GM23248 (cell line): ENCODE data around the gene TVP23C. TPM values are rescaled to one million over a fixed set of nuclear protein-coding genes. Genes with fewer than 3 reads are reported as not detected.
"Not testable (repeated sequence)": the region's sequence is repeated elsewhere in the genome, so short reads cannot be mapped to it uniquely, and the experiment has no call there.

Experiments used
- DNase-seq: peaks from one replicate; pipeline ENCODE4 v3.0.0-alpha.2; 2015
- H2AFZ ChIP-seq: fragments of 200-600 bp; sonication (generic); 2 replicates; pipeline ENCODE4 v1.6.1; 2016; ENCODE audit warnings: antibody characterized with exemption
- H3F3A ChIP-seq: fragments of 200-600 bp; sonication (generic); 2 replicates; pipeline ENCODE4 v1.6.1; 2016; ENCODE audit warnings: mild to moderate bottlenecking, antibody characterized with exemption, mixed run types; ENCODE audit not compliant: insufficient read depth
- H3K27ac ChIP-seq: fragments of 200-600 bp; sonication (generic); 2 replicates; pipeline ENCODE4 v1.5.1; 2016; ENCODE audit warnings: mild to moderate bottlenecking
- H3K27me3 ChIP-seq: fragments of 200-600 bp; sonication (generic); replicated peaks from 2 replicates; pipeline ENCODE4 v1.6.1; 2016; ENCODE audit warnings: mild to moderate bottlenecking; ENCODE audit not compliant: insufficient read depth
- H3K36me3 ChIP-seq: fragments of 200-600 bp; sonication (generic); 2 replicates; pipeline ENCODE4 v1.6.1; 2016; ENCODE audit warnings: low read depth, mild to moderate bottlenecking
- H3K4me1 ChIP-seq: fragments of 200-600 bp; sonication (generic); 2 replicates; pipeline ENCODE4 v1.6.1; 2016; ENCODE audit warnings: mild to moderate bottlenecking; ENCODE audit not compliant: insufficient read depth
- H3K4me2 ChIP-seq: fragments of 200-600 bp; sonication (generic); one replicate; pipeline ENCODE4 v1.6.1; 2016; ENCODE audit warnings: mild to moderate bottlenecking; ENCODE audit not compliant: unreplicated experiment
- H3K4me3 ChIP-seq: fragments of 200-600 bp; sonication (generic); 2 replicates; pipeline ENCODE4 v1.5.1; 2016; ENCODE audit warnings: mild to moderate bottlenecking
- H3K79me2 ChIP-seq: fragments of 200-600 bp; sonication (generic); 2 replicates; pipeline ENCODE4 v1.6.1; 2016; ENCODE audit warnings: mild to moderate bottlenecking; ENCODE audit not compliant: insufficient read depth
- H3K9ac ChIP-seq: fragments of 200-600 bp; sonication (generic); 2 replicates; pipeline ENCODE4 v1.6.1; 2016; ENCODE audit warnings: mild to moderate bottlenecking
- H3K9me2 ChIP-seq: fragments of 200-600 bp; sonication (generic); 2 replicates; pipeline ENCODE4 v1.6.1; 2016; ENCODE audit warnings: mixed run types, mild to moderate bottlenecking, moderate library complexity; ENCODE audit not compliant: insufficient read depth
- H3K9me3 ChIP-seq: fragments of 200-600 bp; sonication (generic); one replicate; pipeline ENCODE4 v1.6.1; 2017; ENCODE audit warnings: low read depth
- H4K20me1 ChIP-seq: fragments of 200-600 bp; sonication (generic); 2 replicates; pipeline ENCODE4 v1.6.0; 2016; ENCODE audit not compliant: insufficient read depth
- WGBS, 2 experiments: methylation state at CpG; one replicate each; pipeline ENCODE4 v1.1.6; 2015 to 2017; ENCODE audit warnings: low lambda C conversion rate in 2 of 2, low coverage in 1 of 2; ENCODE audit errors: missing lambda C conversion rate in 2 of 2; 5-methylcytosine and 5-hydroxymethylcytosine counted together
- in situ Hi-C: fragments of 300-500 bp; cut with MboI; formaldehyde crosslinking; loops from 2 replicates; pipeline ENCODE4 v1.15.0; 2020
- polyA plus RNA-seq: library from polyadenylated mRNA; unstranded; fragments of >200 nt; fragmentation: Nextera tagmentation; extraction: Ambion mirVana; gene quantifications from 2 replicates; pipeline ENCODE4 v1.2.1, GENCODE V29; 2016
- total RNA-seq: library from RNA; depleted of rRNA; stranded (reverse); fragments of >200 nt; shearing (Covaris generic); gene quantifications from 2 replicates; pipeline ENCODE4 v1.2.3, GENCODE V29; 2014; rRNA removed

The TVP23C gene
- total RNA-seq = 6.7 and 15.7 TPM in 2 replicates
- 9.6 and 10.8 TPM in 2 replicates for polyA plus RNA-seq

DNA sequence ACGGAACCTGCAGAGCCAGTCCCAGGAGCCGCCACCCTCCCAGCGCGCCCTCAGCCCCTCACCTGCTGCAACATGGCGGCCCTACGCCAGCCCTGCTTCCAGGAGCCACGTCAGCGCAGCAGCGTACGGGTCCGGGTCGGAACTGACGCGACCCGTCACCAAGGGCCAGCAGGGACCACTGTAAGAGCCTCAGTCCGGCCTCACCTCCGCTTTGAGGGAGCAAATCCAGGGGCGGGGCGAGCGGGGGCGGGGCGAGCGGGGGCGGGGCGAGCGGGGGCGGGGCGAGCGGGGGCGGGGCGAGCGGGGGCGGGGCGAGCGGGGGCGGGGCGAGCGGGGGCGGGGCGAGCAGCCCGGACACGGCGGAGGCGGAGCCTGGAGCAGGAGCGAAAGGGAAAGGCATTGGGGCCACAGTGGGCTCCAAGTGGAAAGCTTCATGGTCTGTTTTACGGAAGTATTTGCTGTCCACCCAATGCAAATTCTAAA is at the start of gene TVP23C:
Gene TVP23C (minus strand): TSS at position 109 of the 483 bp plus-strand sequence. CDS start 35 bp downstream, at position 74.
- H3F3A ChIP-seq, H3K9me2 ChIP-seq, in situ Hi-C loops, H3K27me3 ChIP-seq, H4K20me1 ChIP-seq, H3K9me3 ChIP-seq, H3K36me3 ChIP-seq, H3K4me1 ChIP-seq: not testable (repeated sequence)
- Histone ChIP-seq H3K27ac (peak within 1 kb of the TSS; percentile 62), H3K4me2 (peak within 1 kb of the TSS; percentile 50), H3K4me3 (peak within 1 kb of the TSS; percentile 80), H2AFZ (peak within 1 kb of the TSS; percentile 76), H3K9ac (peak within 1 kb of the TSS; percentile 88), H3K79me2 (peaks cover 38% of the 10 kb centered on the region)
- WGBS, 2 experiments = 1 to 3% methylated on average over 26 to 33 of the region's 46 CpGs
- peak; percentile 73 for DNase-seq

DNA sequence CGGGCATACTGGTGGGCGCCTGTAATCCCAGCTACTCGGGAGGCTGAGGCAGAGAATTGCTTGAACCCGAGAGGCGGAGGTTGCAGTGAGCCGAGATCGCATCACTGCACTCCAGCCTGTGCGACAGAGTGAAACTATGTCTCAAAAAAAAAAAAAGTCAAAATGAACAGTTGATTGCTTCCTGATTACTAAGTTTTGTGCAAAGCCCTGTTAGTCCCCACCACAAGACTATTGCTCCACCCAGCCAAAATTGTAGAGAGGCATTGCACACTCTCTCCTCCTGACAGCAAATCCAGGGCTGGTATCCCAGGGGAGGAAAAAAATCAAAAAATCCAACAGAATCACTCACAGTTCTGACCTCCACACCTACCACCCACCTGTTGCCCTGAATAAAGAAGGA is 29.7 kb upstream of the TVP23C start:
- H3K9me2 ChIP-seq, H3K4me1 ChIP-seq, H3K4me3 ChIP-seq, H3F3A ChIP-seq, H3K9me3 ChIP-seq, H3K4me2 ChIP-seq, DNase-seq, H4K20me1 ChIP-seq, H3K27ac ChIP-seq, H3K27me3 ChIP-seq, H3K9ac ChIP-seq, in situ Hi-C loops, H3K36me3 ChIP-seq, H3K79me2 ChIP-seq, H2AFZ ChIP-seq: not testable (repeated sequence)
- 83 to 84% methylated on average over 4 to 8 of the region's 8 CpGs for WGBS, 2 experiments

DNA sequence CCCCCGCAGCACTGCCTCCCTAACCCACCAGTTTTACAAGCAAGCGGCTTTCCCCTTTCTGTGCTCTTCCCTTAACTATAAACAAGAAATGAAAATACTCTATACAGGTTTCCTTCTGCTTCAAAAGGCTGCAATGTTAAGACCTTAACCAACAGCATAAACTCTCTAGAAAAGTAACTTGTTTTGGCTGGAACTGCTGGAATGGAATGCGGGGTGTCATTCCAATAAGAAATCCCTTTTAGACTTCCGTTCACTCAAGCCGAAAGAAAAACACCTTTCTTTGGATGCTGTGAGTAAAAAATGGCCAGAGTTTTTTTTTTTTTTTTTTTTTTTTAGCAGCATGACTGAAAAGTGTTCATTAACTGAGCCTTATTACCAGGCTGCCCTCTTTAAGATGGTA is 28.7 kb upstream of the TVP23C start:
- DNase-seq, H4K20me1 ChIP-seq, H3F3A ChIP-seq, H3K9me2 ChIP-seq, H3K4me3 ChIP-seq, H3K4me1 ChIP-seq, H3K27me3 ChIP-seq, H3K27ac ChIP-seq, H3K79me2 ChIP-seq, in situ Hi-C loops, H3K36me3 ChIP-seq, H3K4me2 ChIP-seq, H3K9me3 ChIP-seq, H3K9ac ChIP-seq, H2AFZ ChIP-seq: not testable (repeated sequence)
- WGBS, 2 experiments = 64% methylated on average over 5 of the region's 5 CpGs

DNA sequence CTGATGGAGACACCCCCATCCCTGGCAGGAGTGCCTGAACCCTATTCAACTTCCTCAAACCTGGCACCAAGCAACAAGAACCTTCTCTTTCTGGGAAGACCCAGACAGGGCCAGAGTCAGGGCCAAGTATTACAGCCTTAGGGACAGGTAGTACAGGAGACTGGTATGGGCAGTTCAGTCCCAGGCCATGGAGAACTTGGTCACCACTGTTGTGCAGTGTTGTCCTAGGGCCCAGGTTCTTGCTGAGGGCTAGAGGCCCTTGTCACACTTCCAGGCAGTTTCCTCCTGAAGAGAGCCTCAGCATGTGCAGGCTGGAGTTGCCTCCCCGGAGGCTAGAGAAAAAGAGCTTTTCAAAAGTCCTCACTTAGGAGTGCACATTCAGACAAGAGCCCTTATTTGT is 27.6 kb upstream of the TVP23C start:
- H4K20me1 ChIP-seq, H3K9ac ChIP-seq, H3K4me1 ChIP-seq, H2AFZ ChIP-seq, H3K4me2 ChIP-seq, DNase-seq, H3K27ac ChIP-seq, H3K36me3 ChIP-seq, H3K4me3 ChIP-seq, H3K27me3 ChIP-seq, H3K9me2 ChIP-seq, H3K9me3 ChIP-seq, H3K79me2 ChIP-seq, H3F3A ChIP-seq, in situ Hi-C loops: not testable (repeated sequence)
- 100% methylated on average over 1 of the region's 1 CpG for whole genome bisulfite sequencing, 2 experiments

DNA sequence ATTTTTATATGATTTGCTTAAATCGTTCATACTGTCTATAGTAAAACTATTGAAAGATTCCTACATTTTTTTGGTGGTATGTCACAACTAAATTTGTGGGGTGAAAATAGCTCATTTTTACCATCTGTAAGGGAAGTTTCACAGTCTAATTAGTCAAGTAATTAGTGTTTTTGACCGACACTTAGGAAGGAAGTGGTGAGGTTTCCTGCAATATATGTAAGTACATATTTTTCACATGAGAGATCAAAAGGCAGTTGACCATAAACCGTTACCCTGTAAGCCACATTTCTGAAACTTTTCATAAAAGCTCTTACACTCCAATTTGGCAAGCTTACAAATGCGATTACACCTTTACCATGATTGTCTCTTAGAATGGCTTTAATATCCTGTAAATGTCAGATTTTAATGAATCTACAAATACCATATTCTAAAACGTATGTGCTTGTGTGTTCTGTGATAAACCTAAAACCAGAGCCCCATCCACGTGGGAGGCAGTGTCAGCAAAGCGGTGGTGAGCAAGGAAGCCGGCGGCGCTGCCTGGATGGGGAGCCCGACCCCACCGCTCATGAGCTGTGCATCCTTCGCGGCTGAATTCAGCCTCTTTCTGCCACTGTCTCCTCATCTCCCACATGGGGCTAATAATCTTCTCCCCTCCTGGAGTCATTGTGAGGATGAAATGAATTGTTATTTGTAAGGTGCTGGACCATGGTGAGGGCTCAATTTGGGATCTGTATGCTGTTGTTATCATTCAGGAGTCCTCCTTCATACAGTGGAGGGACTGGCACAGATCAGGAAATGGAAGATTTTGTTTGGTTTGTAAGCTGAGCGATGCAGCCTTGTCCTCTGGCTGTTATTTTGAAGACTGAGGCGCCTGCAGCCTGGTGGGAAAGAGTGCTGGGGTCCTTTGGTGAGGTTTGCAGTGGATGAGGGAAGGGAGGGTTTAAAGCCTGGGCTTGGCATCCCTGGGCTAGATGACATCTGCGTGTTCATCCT is 26.6 kb upstream of the TVP23C start:
- H3K9me2 ChIP-seq = not testable (repeated sequence)
- WGBS, 2 experiments = 68 to 72% methylated on average over 14 of the region's 17 CpGs

DNA sequence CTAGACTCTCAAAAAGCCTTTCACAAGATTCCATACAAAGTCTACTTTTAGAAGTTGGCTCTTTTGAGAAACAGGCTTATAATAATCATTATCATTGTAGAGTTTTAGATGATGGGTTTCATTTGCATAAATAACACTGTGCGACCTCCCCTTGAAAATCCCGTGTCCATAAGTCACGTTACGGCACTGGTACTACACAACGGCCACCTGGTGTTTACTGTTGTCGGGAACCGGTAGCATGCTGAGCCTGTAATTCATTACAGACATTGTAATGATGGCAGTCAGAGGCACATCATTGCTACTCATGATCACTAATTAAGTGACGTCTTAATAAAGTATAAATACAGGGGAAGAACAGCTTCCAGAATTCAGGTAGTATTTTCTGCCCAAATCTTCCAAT is 24.7 kb upstream of the TVP23C start:
- WGBS, 2 experiments = 86 to 91% methylated on average over 8 of the region's 8 CpGs
- DNase-seq = not testable (repeated sequence)

More for the DNA sequence above, 26.6 kb upstream of the TVP23C start:
- H3K79me2 ChIP-seq, H2AFZ ChIP-seq, H3K9ac ChIP-seq, in situ Hi-C loops, H3K27me3 ChIP-seq, H3K4me2 ChIP-seq, H4K20me1 ChIP-seq, H3K36me3 ChIP-seq, H3K9me3 ChIP-seq, H3K27ac ChIP-seq, H3K4me1 ChIP-seq, H3K4me3 ChIP-seq, DNase-seq, H3F3A ChIP-seq: not testable (repeated sequence)

DNA sequence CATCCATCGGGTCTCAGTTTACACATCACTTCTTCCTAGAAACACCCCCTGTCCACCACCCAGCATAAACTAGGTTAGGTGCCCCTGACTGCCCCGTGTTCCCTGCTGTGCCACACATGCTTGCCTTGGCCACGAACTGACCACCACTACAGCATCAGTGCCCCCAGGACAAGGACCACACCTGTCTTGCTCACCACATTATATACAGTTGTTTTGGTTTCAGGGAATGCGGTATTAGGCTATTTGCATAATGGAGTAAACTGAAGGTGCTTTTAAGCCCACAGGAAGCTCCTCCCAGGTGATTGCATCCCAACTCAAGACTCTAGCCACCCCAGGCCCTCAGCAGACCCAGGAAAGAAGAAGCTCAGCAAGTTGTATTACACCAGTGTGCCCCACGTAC is 20.0 kb upstream of the TVP23C start:
- H3F3A ChIP-seq, H3K79me2 ChIP-seq, H3K27ac ChIP-seq, H3K27me3 ChIP-seq, H3K36me3 ChIP-seq, H3K4me3 ChIP-seq, H2AFZ ChIP-seq, H4K20me1 ChIP-seq, H3K9me2 ChIP-seq, DNase-seq, in situ Hi-C loops, H3K4me1 ChIP-seq, H3K4me2 ChIP-seq, H3K9me3 ChIP-seq, H3K9ac ChIP-seq: not testable (repeated sequence)
- 50 to 58% methylated on average over 3 to 4 of the region's 5 CpGs for WGBS, 2 experiments

More for the DNA sequence above, 24.7 kb upstream of the TVP23C start:
- H3F3A ChIP-seq, H3K79me2 ChIP-seq, in situ Hi-C loops, H3K9me2 ChIP-seq, H3K27me3 ChIP-seq, H3K4me1 ChIP-seq, H3K4me3 ChIP-seq, H2AFZ ChIP-seq, H4K20me1 ChIP-seq, H3K36me3 ChIP-seq, H3K9me3 ChIP-seq, H3K9ac ChIP-seq, H3K4me2 ChIP-seq, H3K27ac ChIP-seq: not testable (repeated sequence)
